CD14-positive monocyte (primary cell): Measurements from ENCODE around the gene PSTPIP1. TPM values are rescaled to one million over a fixed set of nuclear protein-coding genes. Genes with fewer than 3 reads are reported as not detected.

Experiments
- DNase-seq, 3 donors: peaks; one replicate each; pipeline ENCODE4 v3.0.0-alpha.2; 2011 to 2022
- H2AFZ ChIP-seq: 2 replicates; pipeline ENCODE4 v1.6.0; 2012; ENCODE audit warnings: mild to moderate bottlenecking, low read depth, low read length, inconsistent platforms; ENCODE audit not compliant: insufficient read depth, poor library complexity, severe bottlenecking
- H3K27ac ChIP-seq, 2 donors: 1 replicate in 1 of 2; 2 replicates in 1 of 2; pipeline ENCODE4 v1.5.1; 2012 to 2013; ENCODE audit warnings: low read length in 2 of 2, control low read depth in 1 of 2, inconsistent platforms in 1 of 2, low read depth in 1 of 2, mild to moderate bottlenecking in 1 of 2
- H3K27me3 ChIP-seq, 2 donors: one replicate each; pipeline versions ENCODE4 v1.6.0 to v1.6.1; 2011 to 2013; ENCODE audit warnings: low read length in 2 of 2; ENCODE audit not compliant: control insufficient read depth in 2 of 2, insufficient read depth in 2 of 2
- H3K36me3 ChIP-seq, 2 donors: replicated peaks in 1 of 2; 1 replicate in 1 of 2; 2 replicates in 1 of 2; pipeline versions ENCODE4 v1.5.1 to v1.6.1; 2012 to 2013; ENCODE audit warnings: low read length in 2 of 2, control low read depth in 1 of 2, inconsistent platforms in 1 of 2, mild to moderate bottlenecking in 1 of 2; ENCODE audit not compliant: insufficient read depth in 2 of 2, control insufficient read depth in 1 of 2
- H3K4me1 ChIP-seq, 2 donors: 1 replicate in 1 of 2; 2 replicates in 1 of 2; pipeline versions ENCODE4 v1.5.1 to v1.6.1; 2012 to 2013; ENCODE audit warnings: low read length in 2 of 2, control low read depth in 1 of 2, inconsistent platforms in 1 of 2, mild to moderate bottlenecking in 1 of 2, moderate library complexity in 1 of 2; ENCODE audit not compliant: insufficient read depth in 2 of 2, control insufficient read depth in 1 of 2
- H3K4me2 ChIP-seq: replicated peaks from 2 replicates; pipeline ENCODE3; 2012; ENCODE audit warnings: low read length, moderate library complexity, mild to moderate bottlenecking; ENCODE audit not compliant: poor library complexity, severe bottlenecking; ENCODE audit errors: extremely low read depth
- H3K4me3 ChIP-seq, 3 experiments: fragments of 200-600 bp in 1 of 3; sonication (generic) in 1 of 3; replicated peaks in 1 of 3; 1 replicate in 2 of 3; 2 replicates in 1 of 3; pipeline ENCODE4 v1.5.1; 2011 to 2013; ENCODE audit warnings: low read length in 3 of 3, mild to moderate bottlenecking in 3 of 3, control low read depth in 2 of 3, low read depth in 2 of 3, inconsistent platforms in 1 of 3, moderate library complexity in 1 of 3
- H3K79me2 ChIP-seq: 2 replicates; pipeline ENCODE4 v1.6.0; 2012; ENCODE audit warnings: mild to moderate bottlenecking, control low read depth, inconsistent platforms, low read length, moderate library complexity; ENCODE audit not compliant: insufficient read depth
- H3K9ac ChIP-seq: 2 replicates; pipeline ENCODE4 v1.6.0; 2017; ENCODE audit warnings: low read length, mild to moderate bottlenecking; ENCODE audit not compliant: insufficient read depth, poor library complexity, severe bottlenecking
- H3K9me3 ChIP-seq, 2 donors: replicated peaks in 1 of 2; 1 replicate in 1 of 2; 2 replicates in 1 of 2; pipeline versions ENCODE4 v1.5.1 to v1.6.1; 2012 to 2013; ENCODE audit warnings: low read length in 2 of 2, control low read depth in 1 of 2; ENCODE audit not compliant: control insufficient read depth in 1 of 2, insufficient read depth in 1 of 2
- H4K20me1 ChIP-seq: 2 replicates; pipeline ENCODE4 v1.6.0; 2012; ENCODE audit warnings: mild to moderate bottlenecking, low read length, control low read depth, moderate library complexity; ENCODE audit not compliant: insufficient read depth
- H3K27ac Mint-ChIP-seq, 7 donors: one replicate each; pipeline ENCODE4 v1.8.0; 2020; ENCODE audit warnings: mild to moderate bottlenecking in 7 of 7, mixed read lengths in 7 of 7, moderate library complexity in 6 of 7, inconsistent platforms in 2 of 7
- H3K27me3 Mint-ChIP-seq, 3 donors: one replicate each; pipeline ENCODE4 v1.8.0; 2021 to 2022; ENCODE audit warnings: low read depth in 3 of 3, mild to moderate bottlenecking in 3 of 3, mixed read lengths in 3 of 3, moderate library complexity in 3 of 3, inconsistent platforms in 1 of 3
- H3K36me3 Mint-ChIP-seq, 2 donors: one replicate each; pipeline ENCODE4 v1.8.0; 2020; ENCODE audit warnings: mixed read lengths in 2 of 2, inconsistent platforms in 1 of 2, mild to moderate bottlenecking in 1 of 2
- H3K4me1 Mint-ChIP-seq: one replicate; pipeline ENCODE4 v1.8.0; 2020; ENCODE audit warnings: mild to moderate bottlenecking, mixed read lengths
- H3K4me3 Mint-ChIP-seq, 2 donors: one replicate each; pipeline ENCODE4 v1.8.0; 2020; ENCODE audit warnings: mild to moderate bottlenecking in 2 of 2, mixed read lengths in 2 of 2, moderate library complexity in 1 of 2
- H3K9me3 Mint-ChIP-seq, 7 donors: one replicate each; pipeline ENCODE4 v1.8.0; 2020 to 2022; ENCODE audit warnings: mixed read lengths in 7 of 7, mild to moderate bottlenecking in 6 of 7, moderate library complexity in 6 of 7, inconsistent platforms in 2 of 7
- CTCF ChIP-seq: fragments of 200-600 bp; IDR thresholded peaks from one replicate; pipeline ENCODE4 v1.8.0; 2022; ENCODE audit warnings: antibody characterized with exemption, mild to moderate bottlenecking
- WGBS: methylation state at CpG from one replicate; pipeline ENCODE4 v1.1.5; 2013; ENCODE audit warnings: missing lambda C conversion rate; ENCODE audit not compliant: insufficient coverage; 5-methylcytosine and 5-hydroxymethylcytosine counted together
- intact Hi-C, 2 donors: fragments of 100-400 bp; cut with micrococcal nuclease; formaldehyde crosslinking; loops; one replicate each; pipeline versions ENCODE4 v1.15.0 to v1.15.1; 2023
- polyA plus RNA-seq, 3 donors: library from polyadenylated mRNA; depleted of rRNA in 1 of 3; unstranded in 2 of 3; stranded (reverse) in 1 of 3; fragments of 300-500 nt in 2 of 3; fragments of >200 nt in 1 of 3; fragmentation: Illumina TruSeq in 2 of 3; gene quantifications; 1 replicate in 2 of 3; 2 replicates in 1 of 3; pipeline ENCODE4 v1.2.3, GENCODE V29; 2012 to 2021

The PSTPIP1 gene
- polyA plus RNA-seq, 3 donors: 85.9 to 183 (median 86.8) TPM

GRCh38 chr15:77034695-77035489 lies 40.0 kb downstream of the PSTPIP1 start:
- Histone ChIP-seq H3K9ac (no peak overlapping the region), H4K20me1 (peaks cover 81% of the 10 kb centered on the region), H3K27me3 (no peaks in the 10 kb centered on the region), H3K4me3 (no peak overlapping the region), H3K9me3 (peaks cover 9 to 43% of the 10 kb centered on the region in 2 donors), H3K4me1 (no peaks in the 10 kb centered on the region), H3K79me2 (peaks cover 12% of the 10 kb centered on the region), H3K36me3 (peaks cover 80% of the 10 kb centered on the region in 2 donors), H3K27ac (peak overlapping the region; percentile 31 to 60), H2AFZ (no peak overlapping the region), H3K4me2 (no peak overlapping the region)
- Mint-ChIP-seq H3K27me3 (peaks cover 0 to 3% (median 1%) of the 10 kb centered on the region in 3 donors), H3K4me3 (no peak overlapping the region), H3K9me3 (peaks cover 0 to 47% (median 20%) of the 10 kb centered on the region in 7 donors), H3K4me1 (no peaks in the 10 kb centered on the region), H3K27ac (peak overlapping the region; percentile 23 to 87 (median 63)), H3K36me3 (peaks cover 56 to 75% of the 10 kb centered on the region in 2 donors)
- 90% methylated on average over 6 of the region's 14 CpGs for WGBS
- intact Hi-C loops: no loop called here
- peak; percentile 51 for TF ChIP-seq CTCF
- peak in 1 of 3 donors; percentile 7 for DNase-seq

GRCh38 chr15:77035584-77035983 lies 40.7 kb downstream of the PSTPIP1 start:
- Mint-ChIP-seq H3K27me3 (peaks cover 0 to 3% (median 1%) of the 10 kb centered on the region in 3 donors), H3K9me3 (peaks cover 0 to 53% (median 21%) of the 10 kb centered on the region in 7 donors), H3K36me3 (peaks cover 52 to 68% of the 10 kb centered on the region in 2 donors), H3K27ac (peak overlapping the region in 4 of 7 donors; percentile 6 to 85 (median 75)), H3K4me3 (no peak overlapping the region), H3K4me1 (no peaks in the 10 kb centered on the region)
- Histone ChIP-seq H3K4me1 (no peaks in the 10 kb centered on the region), H4K20me1 (peaks cover 76% of the 10 kb centered on the region), H2AFZ (no peak overlapping the region), H3K4me2 (no peak overlapping the region), H3K4me3 (no peak overlapping the region), H3K9me3 (peaks cover 9 to 48% of the 10 kb centered on the region in 2 donors), H3K9ac (no peak overlapping the region), H3K27ac (peak overlapping the region; percentile 31 to 60), H3K27me3 (no peaks in the 10 kb centered on the region), H3K36me3 (peaks cover 73 to 75% of the 10 kb centered on the region in 2 donors), H3K79me2 (peaks cover 6% of the 10 kb centered on the region)
- 98% methylated on average over 7 of the region's 9 CpGs for WGBS
- TF ChIP-seq CTCF: no peak
- no peak for DNase-seq
- intact Hi-C loops: no loop called here
